Non-pigmented ciliary epithelial cell (primary cell): ENCODE data around the gene AIF1L.

ENCODE experiments used
- DNase-seq: peaks from one replicate; pipeline ENCODE4 v3.0.0-alpha.2; 2010; ENCODE audit warnings: low read depth

AIF1L gene

DNA sequence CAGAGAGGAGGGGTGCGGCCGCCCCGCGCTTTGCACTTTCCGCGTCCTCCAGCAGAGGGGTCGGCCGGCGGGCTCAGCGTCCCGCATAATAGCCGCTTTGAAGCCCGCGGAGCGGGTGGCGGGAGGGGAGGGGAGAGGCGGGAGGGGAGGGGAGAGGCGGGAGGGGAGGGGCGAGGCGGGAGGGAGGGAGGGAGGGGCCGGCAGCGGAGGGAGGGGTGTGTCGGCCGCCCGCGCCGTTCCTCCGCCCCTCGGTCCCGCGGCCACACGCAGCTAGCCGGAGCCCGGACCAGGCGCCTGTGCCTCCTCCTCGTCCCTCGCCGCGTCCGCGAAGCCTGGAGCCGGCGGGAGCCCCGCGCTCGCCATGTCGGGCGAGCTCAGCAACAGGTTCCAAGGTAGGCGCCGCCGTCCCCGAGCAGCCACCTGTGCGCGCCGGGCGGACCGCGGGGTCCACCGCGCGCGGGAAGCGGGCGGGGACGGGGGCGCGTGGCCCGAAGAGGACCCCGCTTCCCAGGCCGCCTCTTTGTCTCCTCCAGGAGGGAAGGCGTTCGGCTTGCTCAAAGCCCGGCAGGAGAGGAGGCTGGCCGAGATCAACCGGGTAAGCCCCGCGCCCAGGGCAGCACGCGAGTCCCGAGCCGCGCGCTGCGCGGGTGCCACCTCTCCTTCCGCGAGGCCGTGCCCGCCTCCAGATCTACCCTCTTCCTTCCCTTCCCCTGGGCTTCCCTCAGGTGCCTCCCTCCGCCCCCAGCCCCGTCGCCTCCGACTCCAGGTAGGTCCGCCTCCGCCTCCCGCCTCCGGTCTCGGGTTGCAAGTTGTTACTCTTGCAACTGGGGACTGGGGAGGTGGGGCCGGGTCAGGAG is at the start of gene AIF1L:
TSS of gene AIF1L (plus strand) at position 263 of the 857 bp plus-strand sequence. CDS start at position 362, 99 bp downstream.
- DNase-seq, result no peak

DNA sequence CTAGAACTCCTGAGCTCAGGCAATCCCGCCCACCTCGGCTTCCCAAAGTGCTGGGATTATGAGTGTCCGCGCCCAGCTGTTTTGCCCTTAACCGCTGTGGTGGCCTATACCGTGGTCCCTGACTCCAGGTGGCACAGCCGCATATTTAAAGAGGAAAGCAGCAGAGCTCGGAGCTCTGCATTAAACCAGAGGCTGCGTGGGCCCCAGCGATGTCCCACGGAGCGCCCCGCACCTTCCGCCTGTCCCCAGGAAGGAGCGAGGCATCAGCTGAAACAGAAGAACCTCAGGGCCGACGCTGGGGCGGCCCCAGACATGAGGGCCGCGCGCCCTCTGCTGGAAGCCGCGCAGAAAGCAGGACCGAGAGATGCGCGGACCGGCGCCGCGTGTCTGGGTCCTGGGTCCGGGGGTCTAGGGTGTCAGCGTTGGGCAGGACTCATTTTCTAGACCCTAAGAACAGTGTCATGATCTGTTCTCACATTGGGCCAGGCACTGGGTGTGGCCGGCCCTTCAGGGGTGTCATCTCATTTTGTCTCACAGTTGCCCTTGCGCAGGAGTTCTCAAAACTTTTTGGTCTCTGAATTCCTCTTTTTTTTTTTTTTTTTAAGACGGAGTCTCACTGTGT is 49.6 kb upstream of the AIF1L start:
- DNase-seq, result no peak

DNA sequence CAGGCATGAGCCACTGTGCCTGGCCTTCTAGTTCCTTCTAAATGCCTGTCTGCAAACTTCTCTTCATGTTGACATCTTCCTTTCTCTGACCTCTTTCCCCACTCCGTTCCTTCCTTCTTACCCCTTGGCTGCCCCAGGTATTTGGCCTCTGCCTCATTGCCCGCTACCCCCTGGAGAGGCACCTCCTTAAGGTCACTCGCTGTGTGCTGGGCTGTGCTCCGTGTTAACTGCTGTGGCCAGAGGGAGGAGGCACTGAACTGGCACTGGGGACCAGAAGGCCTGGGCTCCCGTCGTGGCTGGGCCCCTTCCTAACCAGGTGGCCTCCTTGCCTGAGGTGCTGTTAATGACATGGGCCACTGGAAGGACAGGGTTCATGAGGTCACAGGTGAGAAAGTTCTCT is 48.0 kb upstream of the AIF1L start:
- no peak for DNase-seq

DNA sequence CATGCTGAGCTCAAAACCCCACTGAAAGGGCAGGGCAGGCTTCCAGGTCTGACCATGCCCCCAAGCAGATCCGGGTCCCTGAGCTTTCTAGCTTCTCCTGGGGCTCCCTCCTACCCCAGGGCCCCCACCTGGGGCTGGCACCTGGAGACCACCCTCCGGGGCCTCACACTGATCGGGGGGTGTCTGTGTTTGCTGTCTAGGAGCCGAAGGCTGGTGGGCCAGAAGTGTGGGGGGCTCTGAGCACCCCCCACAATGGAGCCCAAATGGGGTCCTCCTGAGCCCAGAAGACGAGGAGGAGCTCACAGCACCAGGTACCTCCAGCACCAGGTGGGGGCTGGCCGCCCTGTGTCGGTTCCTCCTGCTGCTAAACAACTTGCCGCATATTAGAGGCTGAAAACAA is 47.5 kb upstream of the AIF1L start:
- no peak for DNase-seq

DNA sequence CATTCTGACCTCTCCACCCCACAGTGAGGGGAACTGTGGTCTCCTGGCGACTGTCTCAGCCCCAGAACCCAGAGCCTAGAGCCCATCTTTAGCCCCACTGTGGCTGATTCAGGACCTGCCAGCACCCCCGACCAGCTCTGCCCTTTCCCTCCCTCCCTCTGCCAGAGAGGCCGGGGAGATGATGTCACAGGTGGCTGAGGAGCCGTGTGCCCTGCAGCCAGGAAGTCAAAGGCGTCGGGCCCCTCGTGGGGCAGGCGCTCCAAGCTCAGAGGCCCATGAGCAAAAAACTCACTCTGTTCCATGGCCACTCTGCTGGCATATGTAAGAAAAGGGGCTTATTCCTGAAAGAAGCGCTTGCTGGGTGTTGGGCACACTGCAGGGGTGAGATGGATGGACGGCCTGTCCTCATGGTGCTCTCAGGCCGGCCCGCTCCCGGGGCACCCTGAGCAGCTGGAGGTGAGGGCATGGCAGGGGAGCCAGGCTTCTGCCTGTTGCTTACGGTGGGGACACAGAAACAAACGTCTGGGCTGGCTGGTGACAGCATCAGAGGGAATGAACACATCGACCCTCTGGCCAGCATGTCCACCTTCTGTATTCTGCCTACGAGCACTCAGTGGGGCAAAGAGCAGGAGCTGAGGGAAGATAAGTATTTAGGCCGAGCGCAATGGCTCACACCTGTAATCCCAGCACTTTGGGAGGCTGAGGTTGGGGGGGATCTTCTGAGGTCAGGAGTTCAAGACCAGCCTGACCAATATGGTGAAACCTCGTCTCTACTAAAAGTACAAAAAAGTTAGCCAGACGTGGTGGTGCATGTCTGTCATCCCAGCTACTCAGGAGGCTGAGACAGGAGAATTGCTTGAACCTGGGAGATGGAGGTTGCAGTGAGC is 46.3 kb upstream of the AIF1L start:
- no peak for DNase-seq

DNA sequence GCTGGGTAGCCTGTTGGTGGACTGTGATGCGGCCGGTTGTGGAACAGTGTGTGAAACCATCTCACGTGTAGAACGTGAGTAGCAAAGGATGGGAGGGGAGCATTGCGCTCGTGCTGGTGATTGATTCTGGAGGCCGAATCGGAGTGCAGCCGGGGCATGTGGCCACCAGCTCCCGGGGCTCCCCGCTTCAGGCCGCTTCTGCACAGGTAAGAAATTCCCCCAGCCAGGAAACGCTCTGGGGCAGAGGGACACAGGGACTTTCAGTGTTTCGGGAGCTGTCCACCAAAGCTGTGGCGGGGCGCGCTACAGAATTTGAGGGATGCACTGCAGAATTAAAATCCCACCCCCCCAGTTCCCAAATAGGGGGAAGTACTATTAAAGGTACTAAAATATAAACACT is 45.5 kb upstream of the AIF1L start:
- no peak for DNase-seq

DNA sequence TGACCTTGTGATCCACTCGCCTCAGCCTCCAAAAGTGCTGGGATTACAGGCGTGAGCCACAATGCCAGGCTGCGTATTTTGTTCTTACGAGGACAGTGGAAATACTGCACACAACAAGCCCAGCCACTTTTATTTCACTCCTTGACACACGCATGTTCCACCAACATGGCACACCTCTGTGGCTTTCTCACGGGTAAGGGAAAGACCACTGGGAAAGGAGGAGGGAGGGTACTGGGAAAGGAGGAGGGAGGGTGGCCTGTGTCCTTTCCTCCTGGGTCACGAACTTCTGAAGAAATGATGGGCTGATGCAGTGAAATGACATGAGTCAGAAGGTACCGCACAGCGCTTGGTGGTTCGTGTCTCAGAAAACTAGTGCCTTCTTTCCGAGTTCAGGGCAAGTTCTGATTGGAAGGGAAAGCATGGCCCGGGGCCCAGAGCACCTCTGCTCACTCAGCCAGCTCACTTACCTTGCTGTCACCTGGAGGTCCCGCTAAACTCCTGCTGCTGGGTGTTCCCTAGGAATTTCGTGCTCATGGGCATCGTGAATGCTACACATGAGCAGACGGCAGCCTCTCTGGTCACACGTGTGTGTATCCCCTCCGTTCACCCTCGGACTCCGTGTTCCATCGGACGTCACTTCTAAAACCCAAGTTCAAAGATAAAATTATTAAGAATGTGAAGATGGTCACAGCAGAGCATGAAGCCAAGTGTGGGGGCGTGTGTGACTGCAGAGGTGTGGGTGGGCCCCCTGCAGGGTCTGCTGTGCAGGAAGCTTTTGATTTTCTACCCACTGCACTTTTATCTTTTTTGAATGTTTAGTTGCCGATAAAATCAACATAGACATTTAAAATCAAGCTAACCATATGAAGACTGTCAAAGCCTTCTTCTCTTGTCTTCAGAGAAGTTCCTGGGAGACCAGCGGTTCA is 44.5 kb upstream of the AIF1L start:
- no peak for DNase-seq

DNA sequence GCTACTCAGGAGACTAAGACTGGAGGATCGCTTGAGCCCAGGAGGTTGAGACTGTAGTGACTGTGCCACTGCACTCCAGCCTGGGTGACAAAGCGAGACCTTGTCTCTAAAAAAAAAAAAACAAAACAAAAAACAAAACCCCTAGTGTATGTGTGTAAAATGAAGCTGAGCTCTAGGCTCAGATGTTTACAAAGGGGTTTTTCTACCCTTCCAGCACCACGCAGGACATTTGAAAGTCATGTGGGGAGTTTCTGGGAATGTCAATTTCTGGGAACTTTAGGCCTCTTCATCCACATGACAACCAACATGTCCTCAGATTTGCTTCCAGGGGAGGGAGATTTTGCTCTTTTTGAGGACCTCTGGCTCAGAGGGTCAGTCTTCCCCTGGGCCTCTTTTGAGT is 42.4 kb upstream of the AIF1L start:
- DNase-seq, result no peak

DNA sequence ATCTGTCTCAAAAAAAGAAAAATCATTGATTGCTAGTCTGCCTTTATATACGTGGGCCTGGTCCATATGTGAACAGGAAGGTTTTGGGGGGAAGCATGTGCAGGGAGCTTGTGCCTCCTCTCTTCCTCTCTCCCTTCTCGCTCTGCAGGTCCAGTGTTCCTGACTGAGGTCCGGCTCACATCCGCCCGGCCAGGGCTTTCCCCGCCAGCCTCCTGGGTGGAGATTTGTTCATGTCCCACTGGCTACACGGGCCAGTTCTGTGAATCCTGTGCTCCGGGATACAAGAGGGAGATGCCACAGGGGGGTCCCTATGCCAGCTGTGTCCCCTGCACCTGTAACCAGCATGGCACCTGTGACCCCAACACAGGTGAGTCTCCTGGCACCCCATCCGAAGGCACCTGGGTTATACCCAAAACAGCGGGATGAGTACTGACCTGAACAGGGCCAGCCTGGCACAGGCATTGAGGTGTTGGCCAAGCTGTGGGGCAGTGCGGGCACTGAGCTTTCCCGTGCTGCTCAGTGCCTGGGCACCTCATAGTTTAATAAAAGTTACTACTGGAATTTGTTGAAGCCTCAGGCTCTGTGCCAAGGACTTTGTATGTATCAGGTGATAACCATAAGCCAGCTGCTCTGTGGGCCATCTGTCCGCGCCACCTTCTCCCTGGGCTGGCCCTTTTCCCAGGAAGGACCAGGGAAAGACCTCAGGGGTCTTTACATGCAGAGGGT is 39.4 kb upstream of the AIF1L start:
- no peak for DNase-seq

DNA sequence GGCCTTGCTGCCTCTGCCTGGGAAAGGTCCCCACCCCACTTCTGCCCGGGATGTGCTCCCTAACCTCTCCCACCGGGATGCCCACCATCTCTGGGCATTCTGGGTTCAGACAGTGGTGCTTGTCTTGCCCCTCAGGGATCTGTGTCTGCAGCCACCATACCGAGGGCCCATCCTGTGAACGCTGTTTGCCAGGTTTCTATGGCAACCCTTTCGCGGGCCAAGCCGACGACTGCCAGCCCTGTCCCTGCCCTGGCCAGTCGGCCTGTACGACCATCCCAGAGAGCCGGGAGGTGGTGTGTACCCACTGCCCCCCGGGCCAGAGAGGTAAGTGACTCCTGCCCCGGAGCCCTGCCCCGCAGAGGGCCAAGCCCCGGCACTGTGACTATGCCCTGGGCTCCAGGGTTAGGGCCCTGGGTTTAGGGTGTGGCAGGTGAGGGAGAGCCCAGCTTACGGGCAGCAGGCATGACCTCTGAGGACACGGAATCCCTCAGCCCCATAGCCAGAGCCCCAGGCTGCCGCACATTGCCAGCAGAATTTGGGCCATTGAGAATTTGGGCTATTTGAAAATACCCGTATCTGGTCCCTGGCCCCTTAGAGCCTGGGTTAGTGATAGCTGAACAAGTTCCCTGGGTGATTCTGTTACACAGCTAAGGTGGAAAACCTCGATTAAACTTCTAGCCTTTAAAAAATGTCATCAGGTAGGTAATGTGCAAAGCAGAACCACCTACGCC is 35.3 kb upstream of the AIF1L start:
- DNase-seq, result no peak

DNA sequence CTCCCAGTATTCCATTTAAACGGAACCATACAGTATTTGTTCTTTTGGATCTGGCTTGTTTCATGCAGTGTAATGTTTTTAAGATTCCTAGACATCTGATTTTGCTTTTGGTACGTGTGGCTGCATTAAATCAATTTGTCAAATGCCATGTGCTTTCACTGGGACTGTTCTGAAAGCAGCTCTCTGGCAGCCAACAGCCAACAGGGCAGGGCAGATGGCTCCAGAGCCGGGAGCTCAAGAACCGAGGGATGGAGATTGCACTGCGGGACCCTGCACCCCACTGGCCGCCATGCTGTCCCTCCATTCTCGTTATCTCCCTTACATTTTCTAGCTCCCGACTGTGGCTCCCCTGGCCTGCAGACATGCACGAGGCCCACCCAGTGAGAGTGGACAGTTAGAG is 33.4 kb upstream of the AIF1L start:
- DNase-seq, result no peak

DNA sequence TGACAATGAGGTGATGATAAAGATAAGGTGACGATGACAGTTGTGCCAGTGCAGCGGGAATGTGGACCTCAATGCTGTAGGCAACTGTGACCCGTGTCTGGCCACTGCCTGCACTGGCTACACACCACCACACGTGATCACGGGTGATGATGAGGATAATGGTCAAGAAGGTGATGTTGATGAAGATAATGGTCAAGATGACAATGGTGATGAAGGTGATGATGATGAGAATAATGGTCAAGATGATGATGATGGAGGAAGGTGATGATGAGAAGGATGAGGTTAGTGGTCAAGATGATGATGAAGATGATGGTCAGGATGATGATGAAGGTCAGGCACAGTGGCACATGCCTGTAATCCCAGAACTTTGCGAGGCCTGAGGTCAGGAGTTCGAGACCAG is 30.7 kb upstream of the AIF1L start:
- no peak for DNase-seq

DNA sequence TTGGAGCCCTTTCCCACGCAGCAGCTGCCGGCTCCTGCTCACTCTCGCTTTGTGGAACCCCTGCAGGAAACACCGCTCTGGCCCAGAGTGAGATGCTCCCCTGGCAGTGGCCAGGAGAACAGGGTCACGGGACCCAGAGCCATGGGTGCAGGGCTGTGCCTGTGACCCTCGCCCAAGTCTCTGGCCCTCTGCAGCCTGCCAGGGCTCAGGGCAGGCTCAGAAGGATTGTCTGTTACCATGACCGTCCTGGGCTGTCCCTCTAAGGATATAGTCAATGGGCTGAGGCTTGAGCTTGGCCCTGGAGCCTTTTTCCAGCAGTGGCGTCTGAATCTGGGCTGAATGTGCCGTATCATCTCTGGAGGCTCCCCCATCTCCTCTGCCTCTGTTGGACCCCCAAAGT is 28.7 kb upstream of the AIF1L start:
- no peak for DNase-seq

DNA sequence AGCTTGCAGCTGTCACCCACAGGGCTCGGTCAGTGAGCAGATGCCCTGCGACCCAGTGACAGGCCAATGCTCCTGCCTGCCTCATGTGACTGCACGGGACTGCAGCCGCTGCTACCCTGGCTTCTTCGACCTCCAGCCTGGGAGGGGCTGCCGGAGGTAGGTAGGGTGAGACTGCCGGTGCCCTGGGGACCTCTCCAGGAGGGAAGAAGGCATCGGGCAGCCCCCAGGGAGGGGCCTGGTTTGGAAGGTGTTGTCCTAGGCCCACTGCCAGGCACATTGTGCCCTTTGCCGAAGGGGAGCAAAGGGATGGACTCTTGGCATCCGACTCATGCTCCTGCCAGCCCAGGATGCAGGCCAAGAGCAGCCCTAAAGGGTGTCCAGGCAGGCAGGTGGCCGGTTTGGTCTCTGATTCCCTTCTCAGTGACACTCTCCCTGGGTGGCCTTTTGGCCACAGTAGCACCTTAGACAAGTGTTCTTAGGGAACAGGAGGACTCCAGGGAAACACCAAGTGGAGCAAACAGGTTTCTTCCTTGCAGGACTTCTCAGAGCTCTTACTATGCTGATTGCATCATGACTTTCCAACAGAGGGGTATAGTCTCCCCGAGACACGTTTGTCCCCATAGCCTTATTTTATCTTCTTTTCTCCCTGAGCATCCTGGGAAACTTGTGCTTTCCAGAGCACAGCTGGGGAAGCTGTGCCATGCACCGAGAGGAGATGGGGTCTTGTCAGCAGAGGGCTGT is 28.1 kb upstream of the AIF1L start:
- DNase-seq, result no peak

DNA sequence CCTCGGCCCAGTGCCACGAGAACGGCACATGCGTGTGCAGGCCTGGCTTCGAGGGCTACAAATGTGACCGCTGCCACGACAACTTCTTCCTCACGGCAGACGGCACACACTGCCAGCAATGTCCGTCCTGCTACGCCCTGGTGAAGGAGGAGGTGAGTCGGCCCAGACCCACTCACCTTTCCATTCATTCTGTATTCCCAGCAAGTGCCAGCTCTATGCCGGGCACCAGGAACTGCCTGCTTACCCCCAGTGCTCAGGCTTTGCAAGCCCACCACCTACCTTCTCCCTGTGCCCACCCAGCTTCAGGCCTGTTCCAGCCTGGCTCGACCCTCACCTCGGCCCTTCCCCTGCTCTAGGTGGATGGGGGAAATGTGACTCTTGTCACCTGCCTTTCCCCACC is 26.6 kb upstream of the AIF1L start:
- no peak for DNase-seq

DNA sequence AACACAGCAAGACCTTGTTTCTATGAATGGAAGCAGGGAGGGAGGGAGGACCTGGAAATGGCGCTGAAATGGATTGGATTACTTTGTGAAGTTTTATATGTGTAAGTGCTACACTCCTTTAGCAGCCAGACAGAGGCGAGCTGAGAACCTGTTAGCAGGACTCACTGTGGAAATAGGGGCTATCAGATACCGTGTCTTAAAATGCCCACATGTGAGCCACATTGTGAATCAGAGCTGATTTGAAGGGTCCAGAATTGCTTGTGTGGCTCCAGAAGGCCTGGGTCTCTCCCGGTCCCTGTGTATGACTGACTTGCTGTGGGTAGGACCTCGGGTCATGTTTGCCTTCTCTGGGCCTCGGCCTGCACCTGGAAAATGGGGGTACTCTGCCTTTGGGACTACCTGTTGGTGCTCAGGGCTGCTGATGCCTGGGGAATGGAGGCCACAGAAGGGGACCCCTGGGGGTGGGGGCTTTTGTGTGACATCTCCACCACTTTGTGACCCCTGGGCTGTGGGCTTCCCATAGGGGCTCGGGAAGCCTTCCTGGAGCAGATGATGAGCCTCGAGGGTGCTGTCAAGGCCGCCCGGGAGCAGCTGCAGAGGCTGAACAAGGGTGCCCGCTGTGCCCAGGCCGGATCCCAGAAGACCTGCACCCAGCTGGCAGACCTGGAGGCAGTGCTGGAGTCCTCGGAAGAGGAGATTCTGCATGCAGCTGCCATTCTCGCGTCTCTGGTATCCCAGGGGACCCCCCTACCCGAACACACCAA is 24.0 kb upstream of the AIF1L start:
- DNase-seq, result no peak

DNA sequence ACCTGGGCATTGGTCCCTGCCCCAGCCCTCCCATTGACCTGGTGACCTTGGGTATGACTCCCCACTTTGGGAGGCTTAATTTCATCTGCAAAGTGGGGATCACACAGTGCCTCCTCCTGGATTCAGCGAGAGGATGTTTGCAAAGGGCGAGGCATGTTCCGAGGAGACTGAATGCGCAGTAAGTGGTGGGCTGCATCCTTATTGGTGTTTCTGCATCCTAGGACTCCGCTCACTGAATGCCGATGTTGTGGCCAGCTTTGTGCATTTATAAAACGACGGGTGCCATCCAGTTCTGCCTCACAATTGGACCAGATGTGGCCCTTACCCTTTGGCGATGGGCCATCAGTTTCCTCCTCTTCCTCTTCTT is 23.5 kb upstream of the AIF1L start:
- no peak for DNase-seq

DNA sequence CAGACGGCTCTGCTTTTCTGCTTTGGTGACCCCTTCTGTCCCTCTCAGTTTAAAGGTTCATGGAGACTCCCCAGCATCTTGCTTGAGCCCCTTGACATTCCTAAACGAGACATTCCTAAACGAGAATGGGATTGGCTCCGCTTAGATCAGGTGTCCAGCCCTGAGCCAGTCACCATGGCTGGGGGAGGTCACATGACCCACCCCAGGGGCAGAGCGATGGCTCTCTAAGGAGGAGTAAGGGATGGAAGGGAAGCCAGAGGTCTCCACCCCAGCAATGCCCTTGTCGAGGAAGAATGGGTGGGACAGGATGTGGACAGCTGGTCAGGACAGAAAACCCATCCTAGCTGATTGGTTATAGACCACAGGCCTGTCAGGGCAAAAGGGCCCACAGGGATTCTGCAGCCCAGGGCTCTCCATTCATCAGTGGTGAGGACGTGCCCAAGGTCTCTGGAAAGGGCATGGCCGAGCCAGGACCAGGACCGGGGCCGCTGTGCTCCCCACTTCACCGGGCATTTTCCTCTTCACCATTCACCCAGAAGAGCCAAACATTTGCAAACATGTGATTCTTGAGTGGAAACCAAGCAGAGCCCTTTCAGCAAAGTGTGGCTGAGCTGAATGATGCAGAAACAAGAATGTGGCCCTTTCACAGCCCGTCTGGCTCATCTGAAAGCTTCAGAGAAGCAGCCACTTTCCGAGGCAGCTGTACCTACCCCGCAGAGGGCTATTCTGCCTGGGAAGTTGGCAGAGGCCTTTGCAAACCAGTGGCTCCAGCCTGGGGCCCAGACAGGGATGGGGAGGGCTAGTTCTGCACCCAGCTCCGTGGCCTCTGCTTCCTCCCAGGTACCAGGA is 19.8 kb upstream of the AIF1L start:
- DNase-seq, result no peak
